Measurements from ENCODE around the gene SBK2.

- TF ChIP-seq CTCF (conservative IDR thresholded peaks at IDR 0.05; ENCODE audit: low read length) (no peak), EZH2phosphoT487 (IDR thresholded peaks at IDR 0.05; ENCODE audit: borderline replicate concordance, low read depth, low read length) (no peak)
Measured at GRCh38 chr19:55492362-55492944, 44.5 kb downstream of the SBK2 start.

Measured in OCI-LY7 (cell line).